Measurements from ENCODE around the gene HIVEP3.

Gene HIVEP3

GRCh38 chr1:41844781-41845272 lies 73.9 kb downstream of the HIVEP3 start:
- DNase-seq: no peak

GRCh38 chr1:41844255-41844654 lies 74.5 kb downstream of the HIVEP3 start:
- peak; percentile 75 for DNase-seq

GRCh38 chr1:41842993-41843755 lies 75.5 kb downstream of the HIVEP3 start:
- DNase-seq: no peak

GRCh38 chr1:41842326-41842725 lies 76.4 kb downstream of the HIVEP3 start:
- no peak for DNase-seq

- DNase-seq: no peak
These were observed 78.0 kb downstream of the HIVEP3 start for GRCh38 chr1:41840592-41841246.

- DNase-seq: no peak
These were observed 80.5 kb downstream of the HIVEP3 start for GRCh38 chr1:41838266-41838665.

- no peak for DNase-seq
These were observed 81.0 kb downstream of the HIVEP3 start for GRCh38 chr1:41837691-41838090.

- DNase-seq: no peak
These were observed 83.2 kb downstream of the HIVEP3 start for GRCh38 chr1:41835485-41835884.

GRCh38 chr1:41833519-41834000 lies 85.2 kb downstream of the HIVEP3 start:
- DNase-seq: no peak

GRCh38 chr1:41830726-41831125 lies 88.0 kb downstream of the HIVEP3 start:
- DNase-seq: no peak

GRCh38 chr1:41827991-41828570 lies 90.6 kb downstream of the HIVEP3 start:
- DNase-seq: no peak

GRCh38 chr1:41823471-41823870 lies 95.3 kb downstream of the HIVEP3 start:
- no peak for DNase-seq

- DNase-seq: no peak
These were observed 95.9 kb downstream of the HIVEP3 start for GRCh38 chr1:41822866-41823265.

- DNase-seq: no peak
These were observed 98.9 kb downstream of the HIVEP3 start for GRCh38 chr1:41819843-41820242.

- DNase-seq: no peak
These were observed 99.7 kb downstream of the HIVEP3 start for GRCh38 chr1:41819069-41819468.

- no peak for DNase-seq
These were observed 102.7 kb downstream of the HIVEP3 start for GRCh38 chr1:41816061-41816460.

GRCh38 chr1:41813755-41814745 lies 104.7 kb downstream of the HIVEP3 start:
- no peak for DNase-seq

- no peak for DNase-seq
These were observed 105.5 kb downstream of the HIVEP3 start for GRCh38 chr1:41813226-41813625.

GRCh38 chr1:41812453-41812852 lies 106.3 kb downstream of the HIVEP3 start:
- DNase-seq: no peak

GRCh38 chr1:41812051-41812450 lies 106.7 kb downstream of the HIVEP3 start:
- peak; percentile 100 for DNase-seq

GRCh38 chr1:41811051-41811795 lies 107.5 kb downstream of the HIVEP3 start:
- no peak for DNase-seq

- DNase-seq: no peak
These were observed 108.3 kb downstream of the HIVEP3 start for GRCh38 chr1:41810446-41810845.
